ENCODE results near the gene VSX1.

The VSX1 gene

GRCh38 chr20:25040438-25040831 lies 41.5 kb downstream of the VSX1 start:
- peak; percentile 58 for DNase-seq (ENCODE audit: low spot score)

- peak; percentile 90 for DNase-seq (ENCODE audit: low spot score)
These were observed 42.1 kb downstream of the VSX1 start for GRCh38 chr20:25039697-25040437.

GRCh38 chr20:25038591-25039015 lies 43.3 kb downstream of the VSX1 start:
- no peak for DNase-seq (ENCODE audit: low spot score)

GRCh38 chr20:25038103-25038410 lies 43.9 kb downstream of the VSX1 start:
- DNase-seq (ENCODE audit: low spot score), result no peak

GRCh38 chr20:25037288-25038102 lies 44.4 kb downstream of the VSX1 start:
- no peak for DNase-seq (ENCODE audit: low spot score)

- peak; percentile 48 for DNase-seq (ENCODE audit: low spot score)
These were observed 45.5 kb downstream of the VSX1 start for GRCh38 chr20:25036331-25036936.

- peak; percentile 67 for DNase-seq (ENCODE audit: low spot score)
These were observed 46.0 kb downstream of the VSX1 start for GRCh38 chr20:25035921-25036320.

- no peak for DNase-seq (ENCODE audit: low spot score)
These were observed 48.0 kb downstream of the VSX1 start for GRCh38 chr20:25033924-25034300.

GRCh38 chr20:25033265-25033923 lies 48.5 kb downstream of the VSX1 start:
- no peak for DNase-seq (ENCODE audit: low spot score)

- peak; percentile 98 for DNase-seq (ENCODE audit: low spot score)
These were observed 49.3 kb downstream of the VSX1 start for GRCh38 chr20:25032478-25033264.

- DNase-seq (ENCODE audit: low spot score), result peak; percentile 77
These were observed 49.9 kb downstream of the VSX1 start for GRCh38 chr20:25032065-25032477.

GRCh38 chr20:25031241-25031640 lies 50.7 kb downstream of the VSX1 start:
- DNase-seq (ENCODE audit: low spot score), result no peak

GRCh38 chr20:25030649-25031207 lies 51.2 kb downstream of the VSX1 start:
- DNase-seq (ENCODE audit: low spot score), result no peak

- DNase-seq (ENCODE audit: low spot score), result peak; percentile 85
These were observed 51.8 kb downstream of the VSX1 start for GRCh38 chr20:25030007-25030648.

GRCh38 chr20:25025986-25026605 lies 55.8 kb downstream of the VSX1 start:
- DNase-seq (ENCODE audit: low spot score), result peak; percentile 46

Data from pons (tissue), 1 donor.